Ectodermal cell (in vitro differentiated cells): ENCODE results near the gene EDN3.

Source experiments
- H3K27ac ChIP-seq: 2 replicates; pipeline ENCODE4 v1.7.0; 2013; ENCODE audit warnings: mild to moderate bottlenecking, low read depth, low read length; ENCODE audit not compliant: insufficient read depth, poor library complexity, severe bottlenecking
- H3K27me3 ChIP-seq: 2 replicates; pipeline ENCODE4 v1.7.0; 2013; ENCODE audit warnings: mild to moderate bottlenecking, low read length; ENCODE audit not compliant: insufficient read depth, control insufficient read depth, poor library complexity, severe bottlenecking
- H3K36me3 ChIP-seq: one replicate; pipeline ENCODE4 v1.7.0; 2013; ENCODE audit warnings: low read length; ENCODE audit not compliant: control insufficient read depth, insufficient read depth
- H3K4me1 ChIP-seq: one replicate; pipeline ENCODE4 v1.7.0; 2013; ENCODE audit warnings: low read length; ENCODE audit not compliant: control insufficient read depth, insufficient read depth
- H3K4me3 ChIP-seq: 2 replicates; pipeline ENCODE4 v1.7.0; 2013; ENCODE audit warnings: low read depth, low read length, control low read depth; ENCODE audit not compliant: insufficient read depth
- H3K9me3 ChIP-seq: 2 replicates; pipeline ENCODE4 v1.7.0; 2013; ENCODE audit warnings: mild to moderate bottlenecking, low read length, moderate library complexity; ENCODE audit not compliant: control insufficient read depth
- WGBS, 2 experiments: methylation state at CpG; one replicate each; pipeline ENCODE4 v1.1.7; 2013; ENCODE audit warnings: missing lambda C conversion rate in 2 of 2; 5-methylcytosine and 5-hydroxymethylcytosine counted together

EDN3 gene

GRCh38 chr20:59360934-59361333 lies 60.5 kb downstream of the EDN3 start:
- no peak overlapping the region for H3K27ac ChIP-seq
- no peaks in the 10 kb centered on the region for H3K9me3 ChIP-seq
- H3K4me1 ChIP-seq: peaks cover 24% of the 10 kb centered on the region
- no peak overlapping the region for H3K4me3 ChIP-seq
- WGBS, 2 experiments: 95% methylated on average over 4 of the region's 4 CpGs
- H3K36me3 ChIP-seq: no peaks in the 10 kb centered on the region
- H3K27me3 ChIP-seq: peaks cover 29% of the 10 kb centered on the region

GRCh38 chr20:59361411-59361810 lies 61.0 kb downstream of the EDN3 start:
- 81 to 89% methylated on average over 5 of the region's 5 CpGs for WGBS, 2 experiments
- H3K4me3 ChIP-seq: no peak overlapping the region
- H3K27me3 ChIP-seq: peaks cover 29% of the 10 kb centered on the region
- no peaks in the 10 kb centered on the region for H3K36me3 ChIP-seq
- peaks cover 24% of the 10 kb centered on the region for H3K4me1 ChIP-seq
- H3K9me3 ChIP-seq: no peaks in the 10 kb centered on the region
- H3K27ac ChIP-seq: no peak overlapping the region

GRCh38 chr20:59363101-59363500 lies 62.7 kb downstream of the EDN3 start:
- 47 to 51% methylated on average over 12 of the region's 12 CpGs for WGBS, 2 experiments
- peaks cover 24% of the 10 kb centered on the region for H3K4me1 ChIP-seq
- no peak overlapping the region for H3K4me3 ChIP-seq
- peaks cover 33% of the 10 kb centered on the region for H3K27me3 ChIP-seq
- no peak overlapping the region for H3K27ac ChIP-seq
- no peaks in the 10 kb centered on the region for H3K36me3 ChIP-seq
- no peaks in the 10 kb centered on the region for H3K9me3 ChIP-seq

- WGBS, 2 experiments: 95 to 96% methylated on average over 6 of the region's 6 CpGs
- Histone ChIP-seq H3K4me1 (peaks cover 24% of the 10 kb centered on the region), H3K27ac (no peak overlapping the region), H3K9me3 (no peaks in the 10 kb centered on the region), H3K4me3 (no peak overlapping the region), H3K27me3 (peaks cover 30% of the 10 kb centered on the region), H3K36me3 (no peaks in the 10 kb centered on the region)
Observed at GRCh38 chr20:59364611-59365010, 64.2 kb downstream of the EDN3 start.

- H3K27ac ChIP-seq: no peak overlapping the region
- no peaks in the 10 kb centered on the region for H3K9me3 ChIP-seq
- H3K4me1 ChIP-seq: peaks cover 14% of the 10 kb centered on the region
- peaks cover 23% of the 10 kb centered on the region for H3K27me3 ChIP-seq
- WGBS, 2 experiments: 95% methylated on average over 24 of the region's 24 CpGs
- H3K36me3 ChIP-seq: no peaks in the 10 kb centered on the region
- no peak overlapping the region for H3K4me3 ChIP-seq
Observed at GRCh38 chr20:59365611-59366285, 65.3 kb downstream of the EDN3 start.

GRCh38 chr20:59371431-59371830 lies 71.0 kb downstream of the EDN3 start:
- H3K4me3 ChIP-seq: no peak overlapping the region
- H3K27ac ChIP-seq: no peak overlapping the region
- 92 to 97% methylated on average over 6 of the region's 6 CpGs for WGBS, 2 experiments
- no peaks in the 10 kb centered on the region for H3K9me3 ChIP-seq
- peaks cover 7% of the 10 kb centered on the region for H3K27me3 ChIP-seq
- H3K4me1 ChIP-seq: no peaks in the 10 kb centered on the region
- H3K36me3 ChIP-seq: no peaks in the 10 kb centered on the region

GRCh38 chr20:59374261-59374660 lies 73.8 kb downstream of the EDN3 start:
- Histone ChIP-seq H3K4me1 (no peaks in the 10 kb centered on the region), H3K27me3 (peaks cover 3% of the 10 kb centered on the region), H3K4me3 (no peak overlapping the region), H3K36me3 (no peaks in the 10 kb centered on the region), H3K27ac (no peak overlapping the region), H3K9me3 (no peaks in the 10 kb centered on the region)
- WGBS, 2 experiments: 90 to 100% methylated on average over 1 of the region's 1 CpG

- no peak overlapping the region for H3K4me3 ChIP-seq
- H3K36me3 ChIP-seq: no peaks in the 10 kb centered on the region
- WGBS, 2 experiments: 73 to 74% methylated on average over 3 of the region's 3 CpGs
- no peaks in the 10 kb centered on the region for H3K9me3 ChIP-seq
- H3K4me1 ChIP-seq: no peaks in the 10 kb centered on the region
- peaks cover 3% of the 10 kb centered on the region for H3K27me3 ChIP-seq
- no peak overlapping the region for H3K27ac ChIP-seq
Observed at GRCh38 chr20:59375541-59375940, 75.1 kb downstream of the EDN3 start.
